Activated CD8-positive, alpha-beta memory T cell treated with anti-CD3 and anti-CD28 coated beads, Interleukin-2, amount 50 U/mL, for 24 hours (primary cell): Measurements from ENCODE around the gene EIF4G3.
"Not testable (repeated sequence)": the region's sequence is repeated elsewhere in the genome, so short reads cannot be mapped to it uniquely, and the experiment has no call there.

Experiments
- DNase-seq: peaks from one replicate; pipeline ENCODE4 v3.0.0-alpha.2; 2020; ENCODE audit errors: extremely low read depth

EIF4G3 gene

GRCh38 chr1:21105807-21106206 lies 70.9 kb downstream of the EIF4G3 start:
- no peak for DNase-seq

- DNase-seq: no peak
These were observed 72.0 kb downstream of the EIF4G3 start for GRCh38 chr1:21104683-21105082.

GRCh38 chr1:21100481-21100921 lies 76.2 kb downstream of the EIF4G3 start:
- no peak for DNase-seq

GRCh38 chr1:21099869-21100131 lies 76.9 kb downstream of the EIF4G3 start:
- no peak for DNase-seq

GRCh38 chr1:21099034-21099868 lies 77.4 kb downstream of the EIF4G3 start:
- DNase-seq: no peak

GRCh38 chr1:21098186-21098915 lies 78.3 kb downstream of the EIF4G3 start:
- no peak for DNase-seq

- DNase-seq: no peak
These were observed 79.0 kb downstream of the EIF4G3 start for GRCh38 chr1:21097729-21098128.

- no peak for DNase-seq
These were observed 80.7 kb downstream of the EIF4G3 start for GRCh38 chr1:21095976-21096375.

- DNase-seq: not testable (repeated sequence)
These were observed 82.4 kb downstream of the EIF4G3 start for GRCh38 chr1:21094282-21094681.

- DNase-seq: not testable (repeated sequence)
These were observed 83.3 kb downstream of the EIF4G3 start for GRCh38 chr1:21093271-21093958.

- DNase-seq: not testable (repeated sequence)
These were observed 84.2 kb downstream of the EIF4G3 start for GRCh38 chr1:21092545-21092944.

- DNase-seq: not testable (repeated sequence)
These were observed 85.5 kb downstream of the EIF4G3 start for GRCh38 chr1:21091053-21091690.

- no peak for DNase-seq
These were observed 86.2 kb downstream of the EIF4G3 start for GRCh38 chr1:21090463-21090862.

GRCh38 chr1:21089731-21090130 lies 87.0 kb downstream of the EIF4G3 start:
- DNase-seq: no peak

GRCh38 chr1:21089299-21089698 lies 87.4 kb downstream of the EIF4G3 start:
- DNase-seq: no peak

- DNase-seq: no peak
These were observed 92.4 kb downstream of the EIF4G3 start for GRCh38 chr1:21084111-21084810.

GRCh38 chr1:21082073-21082472 lies 94.6 kb downstream of the EIF4G3 start:
- DNase-seq: no peak

GRCh38 chr1:21077085-21077484 lies 99.6 kb downstream of the EIF4G3 start:
- no peak for DNase-seq

- DNase-seq: no peak
These were observed 104.0 kb downstream of the EIF4G3 start for GRCh38 chr1:21072721-21073120.

GRCh38 chr1:21069549-21069948 lies 107.1 kb downstream of the EIF4G3 start:
- DNase-seq: no peak

GRCh38 chr1:21068937-21069336 lies 107.8 kb downstream of the EIF4G3 start:
- DNase-seq: no peak
